ENCODE measurements around the gene ACKR3. TPM values are rescaled to one million over a fixed set of nuclear protein-coding genes. Genes with fewer than 3 reads are reported as not detected.
A peak's percentile ranks its signal among the peaks of the same experiment; 100 is the strongest.

The ACKR3 gene
- 20.3 TPM for total RNA-seq

GRCh38 chr2:236569573-236569973, at the start of gene ACKR3:
Gene ACKR3, plus strand, starts transcription at chr2:236569825. Its CDS starts 10,641 bp downstream, at chr2:236580466.
- DNase-seq = peak; percentile 64

GRCh38 chr2:236521556-236521955, 48.1 kb upstream of the ACKR3 start:
- DNase-seq = no peak

- DNase-seq = no peak
These were observed 46.4 kb upstream of the ACKR3 start for GRCh38 chr2:236523249-236523648.

- DNase-seq = no peak
These were observed 44.1 kb upstream of the ACKR3 start for GRCh38 chr2:236525411-236525997.

DNA sequence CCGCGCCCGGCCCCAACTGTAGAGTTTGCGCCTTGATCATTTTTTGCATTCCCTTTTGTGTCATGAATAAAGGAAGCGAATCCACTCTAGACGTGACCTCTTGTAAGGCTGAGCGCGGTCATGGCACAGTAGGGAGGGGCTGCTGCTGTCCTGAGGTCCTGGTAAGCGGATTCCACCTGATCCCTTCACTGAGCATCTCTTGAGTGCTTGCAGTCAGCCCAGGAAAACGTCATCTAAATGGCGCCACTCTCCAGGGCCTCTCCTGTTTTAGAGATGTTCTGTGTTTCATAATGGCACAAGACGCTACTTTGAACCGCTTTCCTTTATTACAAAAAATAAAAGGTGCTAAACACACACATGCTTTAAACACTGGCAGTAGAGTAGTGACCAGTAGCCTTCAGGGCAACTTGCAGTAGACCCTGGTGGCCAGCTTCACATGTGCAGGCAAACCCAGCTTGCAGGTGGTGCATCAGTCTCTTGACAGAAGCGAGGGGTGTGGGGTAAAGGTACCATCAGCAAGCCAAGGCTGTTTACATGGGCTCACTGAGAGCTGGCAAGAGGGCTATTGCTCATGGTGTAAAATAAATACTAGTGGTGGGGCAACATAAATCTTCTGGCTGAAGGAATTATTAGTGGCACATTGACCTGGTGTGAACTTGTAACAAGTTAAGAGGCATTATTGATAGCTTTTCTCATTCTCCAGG, 43.0 kb upstream of the ACKR3 start:
- no peak for DNase-seq

DNA sequence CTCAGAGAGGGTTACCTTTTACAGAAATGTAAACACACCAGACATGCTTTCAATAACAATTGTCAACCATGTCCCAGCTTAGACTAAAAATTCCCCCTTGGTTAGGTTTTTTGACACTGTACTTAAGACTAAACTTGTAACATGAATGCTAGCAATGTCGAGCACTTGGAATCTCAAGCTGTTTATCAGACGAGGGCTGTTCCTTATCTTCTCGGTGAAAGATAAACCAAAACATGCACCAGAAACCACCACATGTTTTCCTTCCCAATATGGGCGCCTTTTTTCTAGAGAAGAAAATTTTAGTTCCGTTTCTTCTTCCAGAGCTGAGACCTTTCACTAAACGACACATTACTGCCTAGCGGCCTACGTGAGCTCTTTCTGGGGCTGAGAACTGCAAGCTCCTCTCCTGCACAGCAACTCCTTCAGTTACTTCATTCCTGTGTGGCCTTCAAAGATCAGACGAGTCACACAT, 42.4 kb upstream of the ACKR3 start:
- DNase-seq = no peak

DNA sequence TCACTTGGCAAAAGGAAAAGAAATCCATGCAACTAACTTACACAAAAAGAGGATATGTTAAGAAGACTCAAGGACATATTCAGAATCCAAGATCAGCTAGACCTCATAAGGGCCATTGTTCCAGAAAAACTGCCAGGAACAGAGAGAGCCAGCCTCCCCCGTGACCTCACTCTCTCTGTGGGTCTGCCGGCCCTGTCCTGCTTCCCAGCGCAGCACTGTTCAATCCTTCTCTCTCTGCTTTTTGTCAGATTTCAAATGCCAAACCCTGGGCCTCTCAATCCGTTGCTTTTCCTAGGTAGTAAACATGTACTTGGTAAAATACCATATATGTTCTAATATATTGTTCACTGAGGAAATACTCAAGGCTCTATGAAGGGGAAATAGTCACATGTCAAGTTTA, 40.0 kb upstream of the ACKR3 start:
- no peak for DNase-seq

DNA sequence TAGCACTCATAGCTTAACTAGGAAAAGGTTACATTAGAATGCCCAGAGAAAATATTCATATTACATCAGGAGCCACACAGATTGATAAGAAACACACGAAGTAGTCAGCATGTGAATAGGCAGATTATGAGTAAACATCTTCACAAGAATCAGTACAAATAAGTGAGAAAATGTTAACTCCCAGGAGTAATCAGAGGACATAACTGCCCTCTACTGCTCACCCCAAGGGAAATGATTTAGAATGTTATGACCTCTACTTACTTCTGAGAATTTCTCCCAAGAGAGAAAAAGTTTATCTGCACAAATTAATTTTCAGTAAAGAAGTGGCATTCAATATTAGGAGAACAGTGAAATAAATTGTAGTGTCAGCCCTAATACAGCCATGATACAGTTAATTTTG, 39.1 kb upstream of the ACKR3 start:
- no peak for DNase-seq

DNA sequence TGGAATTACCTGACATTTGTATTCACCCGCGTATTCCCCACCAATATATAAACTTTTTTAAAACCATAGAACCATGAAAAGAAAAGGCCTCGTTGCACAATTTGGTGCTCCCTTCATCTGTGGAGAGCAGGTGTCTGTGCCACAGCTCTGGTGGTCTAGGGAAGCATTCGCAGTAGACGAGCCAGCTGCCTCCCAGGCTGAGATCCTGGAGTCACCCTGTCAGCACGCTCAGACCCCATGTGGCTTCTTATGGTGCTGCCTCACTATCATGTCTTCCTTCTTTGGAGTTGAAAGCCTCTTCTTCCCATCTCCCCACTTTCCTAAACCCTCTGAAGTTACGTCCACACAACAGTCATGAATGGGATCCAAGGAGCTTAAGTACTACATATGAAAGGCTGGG, 38.4 kb upstream of the ACKR3 start:
- no peak for DNase-seq

- DNase-seq = no peak
These were observed 37.6 kb upstream of the ACKR3 start for GRCh38 chr2:236531996-236532395.

DNA sequence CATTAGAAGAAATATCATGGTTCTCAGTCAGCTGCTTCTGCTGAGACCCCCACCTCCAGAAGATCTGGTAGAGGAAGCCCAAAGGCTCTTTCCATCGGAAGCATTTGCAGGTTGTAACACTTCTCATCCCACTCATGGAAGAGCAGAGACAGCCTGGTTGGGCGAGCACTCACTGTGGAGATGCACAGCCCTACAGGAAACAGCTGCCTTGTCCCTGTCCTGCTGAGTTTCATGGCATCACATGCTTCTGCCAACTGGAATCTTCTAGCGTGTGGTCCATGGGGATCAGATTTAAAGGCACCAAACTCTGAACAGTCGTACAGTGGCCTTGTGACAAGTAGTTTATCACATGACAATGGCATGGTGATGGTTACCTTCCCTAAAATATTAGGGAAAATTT, 36.3 kb upstream of the ACKR3 start:
- DNase-seq = no peak

DNA sequence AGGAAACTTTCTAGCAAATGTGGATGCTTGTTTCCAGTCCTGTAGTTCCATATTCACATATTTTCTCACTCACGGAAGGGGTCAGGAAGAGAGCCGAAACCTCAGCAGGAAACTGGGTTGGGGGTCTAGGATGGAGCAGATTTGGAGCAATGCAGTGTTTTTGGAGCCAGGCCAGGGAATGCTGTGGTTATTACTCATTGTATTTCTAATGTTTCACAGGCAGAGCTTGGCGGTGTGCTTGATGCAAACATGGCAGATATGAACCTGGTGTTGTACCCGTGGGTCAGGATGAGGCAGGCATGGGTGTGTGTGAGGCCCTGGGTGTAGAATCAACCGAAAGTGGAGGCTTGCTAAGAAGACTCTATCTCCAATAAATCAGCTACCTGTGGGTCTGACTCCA, 34.6 kb upstream of the ACKR3 start:
- no peak for DNase-seq

- DNase-seq = no peak
These were observed 32.8 kb upstream of the ACKR3 start for GRCh38 chr2:236536727-236537398.

DNA sequence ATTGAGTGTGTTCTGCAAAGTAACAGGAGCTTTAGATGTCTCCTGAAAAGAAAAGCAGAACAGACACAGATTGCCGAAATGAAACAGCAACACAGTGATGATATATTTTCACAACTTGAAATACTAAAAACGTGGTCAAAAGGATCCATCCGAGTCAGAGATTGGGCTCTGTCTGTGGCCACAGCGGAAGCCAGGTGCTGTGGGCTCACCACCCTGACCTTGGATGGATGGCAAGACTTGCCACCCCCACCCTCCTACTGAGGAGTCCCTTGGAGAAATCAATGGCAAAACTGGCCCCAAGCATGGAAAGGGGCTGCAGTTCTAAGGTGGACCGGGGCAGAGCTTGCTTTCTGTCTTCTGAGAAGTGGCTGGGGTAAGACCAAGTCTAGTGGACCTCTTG, 31.4 kb upstream of the ACKR3 start:
- DNase-seq = no peak

GRCh38 chr2:236541008-236541562, 28.5 kb upstream of the ACKR3 start:
- DNase-seq = no peak

DNA sequence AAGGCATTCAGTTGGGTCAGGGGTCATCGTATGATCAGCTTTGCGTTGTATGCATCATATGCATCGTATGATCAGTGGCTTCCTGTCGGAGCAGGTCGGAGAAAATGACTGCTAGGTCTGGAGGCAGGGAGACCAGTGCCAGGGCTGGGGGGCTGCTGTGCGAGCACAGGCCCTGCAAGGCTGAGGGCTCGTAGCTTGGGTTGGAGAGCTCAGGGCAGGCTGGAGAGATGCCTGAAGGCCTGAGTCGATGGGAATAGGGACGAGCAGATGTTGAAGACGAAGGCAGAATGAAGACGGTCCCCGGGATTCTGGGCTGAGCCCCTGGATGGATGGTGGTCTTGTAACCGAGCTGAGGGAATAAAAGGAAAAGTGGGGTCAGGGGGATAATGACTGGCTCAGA, 25.3 kb upstream of the ACKR3 start:
- DNase-seq = no peak

- no peak for DNase-seq
These were observed 24.4 kb upstream of the ACKR3 start for GRCh38 chr2:236545248-236545658.

- DNase-seq = no peak
These were observed 23.7 kb upstream of the ACKR3 start for GRCh38 chr2:236545814-236546480.

DNA sequence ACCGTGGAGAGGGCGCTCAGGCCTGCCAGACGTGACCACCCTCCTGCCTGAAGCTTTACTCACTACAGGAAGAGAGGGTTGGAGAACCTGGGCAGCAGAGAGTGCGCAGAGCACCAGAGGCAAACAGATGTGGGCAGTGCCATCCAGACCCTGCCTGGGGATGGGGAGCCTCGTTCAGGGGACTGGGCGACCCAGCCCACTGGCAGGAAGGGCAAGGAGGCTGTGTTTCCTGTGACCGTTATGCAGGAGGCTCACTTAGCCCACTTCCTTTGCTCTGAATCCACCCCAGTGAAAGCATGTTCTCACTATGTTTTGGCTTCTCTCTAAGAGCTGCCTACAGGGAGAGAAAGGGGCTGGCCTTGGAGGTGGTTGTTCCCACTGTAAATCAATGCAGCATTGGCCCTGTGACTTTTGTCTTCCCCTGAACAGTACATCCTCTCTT, 23.0 kb upstream of the ACKR3 start:
- DNase-seq = no peak

GRCh38 chr2:236547725-236548124, 21.9 kb upstream of the ACKR3 start:
- no peak for DNase-seq

- no peak for DNase-seq
These were observed 21.3 kb upstream of the ACKR3 start for GRCh38 chr2:236548179-236548921.

DNA sequence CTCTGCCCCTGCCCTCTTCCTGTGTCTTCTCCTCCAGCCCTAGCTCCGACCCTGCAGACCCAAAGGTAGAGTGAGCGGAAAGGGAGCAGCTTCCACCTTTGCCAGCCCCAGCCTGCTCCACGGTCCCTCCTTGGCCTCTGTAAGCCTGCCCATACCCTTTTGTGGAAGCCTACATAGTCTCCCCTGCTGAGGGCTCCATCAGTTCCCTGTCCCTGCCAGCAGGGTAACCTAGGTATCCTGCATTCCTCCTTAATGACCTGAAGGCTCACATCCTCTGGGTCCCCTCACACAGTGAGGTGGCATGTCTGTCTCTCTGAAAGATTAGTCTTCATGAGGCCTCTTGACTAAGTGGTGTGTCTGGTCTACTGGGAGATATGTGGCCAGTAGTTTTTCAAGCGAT, 20.5 kb upstream of the ACKR3 start:
- DNase-seq = no peak

All from occipital lobe (tissue), 2 donors.